GM21786 (cell line): Measurements from ENCODE around the gene DPF3.

Source experiments
- ATAC-seq: cut with Tn5 transposase; IDR thresholded peaks from one replicate; pipeline ENCODE4 v1.9.1; 2021; ENCODE audit not compliant: unreplicated experiment

DPF3 gene

DNA sequence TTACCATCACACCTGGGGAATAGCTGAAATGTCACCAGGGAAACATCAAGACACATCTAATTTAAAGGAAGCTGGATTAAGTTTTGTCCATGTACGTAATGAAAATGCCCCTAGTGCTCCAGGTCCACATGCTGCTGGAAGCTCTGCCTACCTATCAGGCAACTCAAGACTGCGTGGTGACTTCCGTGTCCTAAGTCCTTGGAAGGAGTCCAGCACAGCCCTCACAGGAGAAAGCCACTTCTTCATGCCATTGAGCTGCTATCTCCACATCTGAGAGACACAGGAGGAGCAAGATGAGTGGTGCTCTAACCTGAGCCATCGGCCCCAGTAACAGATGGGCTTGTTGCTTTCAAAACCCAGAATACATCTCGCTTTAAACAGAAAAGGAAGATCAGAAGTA is 316.4 kb downstream of the DPF3 start:
- no peak for ATAC-seq

DNA sequence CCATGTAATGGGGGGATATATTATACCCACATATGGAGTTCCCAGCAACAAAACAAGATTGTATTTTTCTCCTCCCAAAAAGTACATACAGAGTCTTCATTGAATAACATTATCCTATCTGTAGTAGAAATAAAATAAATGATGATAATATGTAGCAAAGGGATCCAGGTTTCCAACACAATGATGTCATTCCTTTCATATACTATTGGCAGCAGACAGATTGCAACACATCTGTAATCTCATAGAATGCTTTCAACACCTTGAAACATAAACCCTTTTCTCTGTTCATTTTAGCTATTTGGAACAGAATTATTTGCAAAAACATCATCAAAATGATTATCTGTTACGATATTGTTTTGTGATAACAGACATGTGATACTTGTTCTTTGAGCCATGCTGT is 317.6 kb downstream of the DPF3 start:
- ATAC-seq = no peak

DNA sequence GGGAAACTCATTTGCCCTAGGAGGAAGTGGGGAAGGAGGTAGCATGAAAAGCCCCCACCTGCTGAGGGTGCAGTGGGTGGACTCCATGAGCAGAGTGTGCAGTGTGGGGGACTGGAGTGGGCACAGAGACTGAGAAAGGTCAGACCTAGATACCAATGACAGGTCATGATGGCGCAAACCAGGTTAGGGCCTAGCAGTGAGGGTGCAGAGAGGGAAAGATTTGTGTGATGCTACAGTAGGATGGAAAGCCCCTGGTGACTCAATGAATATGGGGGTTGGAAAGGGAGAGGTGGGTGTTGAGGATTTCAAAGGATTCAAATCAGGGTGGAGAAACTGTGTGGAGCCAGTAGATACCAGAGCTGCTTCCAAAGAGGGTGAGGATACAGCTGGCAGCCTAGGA is 319.2 kb downstream of the DPF3 start:
- no peak for ATAC-seq

DNA sequence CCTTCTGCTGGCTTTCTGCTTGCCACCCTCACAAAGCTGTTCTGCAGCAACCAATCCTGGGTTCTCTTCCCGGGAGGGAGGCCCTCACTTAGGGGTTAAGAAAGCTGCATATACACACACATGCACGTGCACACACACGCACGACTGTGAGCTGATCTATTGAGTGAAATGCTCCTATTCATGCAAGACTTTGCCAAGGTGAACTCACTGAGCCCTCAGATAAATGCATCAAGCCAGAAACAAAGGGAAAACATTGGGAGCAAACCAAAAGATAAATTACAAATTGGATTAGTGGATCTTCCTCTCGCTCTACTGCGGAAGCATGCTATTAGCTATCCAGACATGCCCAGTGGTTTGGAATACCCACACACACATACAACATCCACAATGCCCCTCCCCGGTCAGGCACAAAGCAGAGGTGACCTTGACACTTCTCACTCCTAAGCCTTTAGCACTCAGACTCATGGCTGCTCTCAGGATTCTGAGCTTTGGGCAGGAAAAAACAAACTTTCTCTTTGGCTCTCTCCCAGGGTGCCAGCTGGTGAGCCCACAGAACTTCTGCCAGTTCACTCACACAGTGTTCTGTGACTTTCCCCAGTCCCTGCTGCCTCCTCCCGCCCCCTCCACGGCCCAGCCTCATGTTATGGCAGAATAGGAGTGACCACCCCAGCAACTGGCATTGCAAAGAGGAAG is 320.0 kb downstream of the DPF3 start:
- ATAC-seq = no peak
